CD14-positive monocyte (primary cell): ENCODE results near the gene ANKRD31. TPM values are rescaled to one million over a fixed set of nuclear protein-coding genes. Genes with fewer than 3 reads are reported as not detected.

Experiments
- DNase-seq, 3 donors: peaks; one replicate each; pipeline ENCODE4 v3.0.0-alpha.2; 2011 to 2022
- H2AFZ ChIP-seq: 2 replicates; pipeline ENCODE4 v1.6.0; 2012; ENCODE audit warnings: mild to moderate bottlenecking, low read depth, low read length, inconsistent platforms; ENCODE audit not compliant: insufficient read depth, poor library complexity, severe bottlenecking
- H3K27ac ChIP-seq, 2 donors: 1 replicate in 1 of 2; 2 replicates in 1 of 2; pipeline ENCODE4 v1.5.1; 2012 to 2013; ENCODE audit warnings: low read length in 2 of 2, control low read depth in 1 of 2, inconsistent platforms in 1 of 2, low read depth in 1 of 2, mild to moderate bottlenecking in 1 of 2
- H3K27me3 ChIP-seq, 2 donors: one replicate each; pipeline versions ENCODE4 v1.6.0 to v1.6.1; 2011 to 2013; ENCODE audit warnings: low read length in 2 of 2; ENCODE audit not compliant: control insufficient read depth in 2 of 2, insufficient read depth in 2 of 2
- H3K36me3 ChIP-seq, 2 donors: replicated peaks in 1 of 2; 1 replicate in 1 of 2; 2 replicates in 1 of 2; pipeline versions ENCODE4 v1.5.1 to v1.6.1; 2012 to 2013; ENCODE audit warnings: low read length in 2 of 2, control low read depth in 1 of 2, inconsistent platforms in 1 of 2, mild to moderate bottlenecking in 1 of 2; ENCODE audit not compliant: insufficient read depth in 2 of 2, control insufficient read depth in 1 of 2
- H3K4me1 ChIP-seq, 2 donors: 1 replicate in 1 of 2; 2 replicates in 1 of 2; pipeline versions ENCODE4 v1.5.1 to v1.6.1; 2012 to 2013; ENCODE audit warnings: low read length in 2 of 2, control low read depth in 1 of 2, inconsistent platforms in 1 of 2, mild to moderate bottlenecking in 1 of 2, moderate library complexity in 1 of 2; ENCODE audit not compliant: insufficient read depth in 2 of 2, control insufficient read depth in 1 of 2
- H3K4me2 ChIP-seq: replicated peaks from 2 replicates; pipeline ENCODE3; 2012; ENCODE audit warnings: low read length, moderate library complexity, mild to moderate bottlenecking; ENCODE audit not compliant: poor library complexity, severe bottlenecking; ENCODE audit errors: extremely low read depth
- H3K4me3 ChIP-seq, 3 experiments: fragments of 200-600 bp in 1 of 3; sonication (generic) in 1 of 3; replicated peaks in 1 of 3; 1 replicate in 2 of 3; 2 replicates in 1 of 3; pipeline ENCODE4 v1.5.1; 2011 to 2013; ENCODE audit warnings: low read length in 3 of 3, mild to moderate bottlenecking in 3 of 3, control low read depth in 2 of 3, low read depth in 2 of 3, inconsistent platforms in 1 of 3, moderate library complexity in 1 of 3
- H3K79me2 ChIP-seq: 2 replicates; pipeline ENCODE4 v1.6.0; 2012; ENCODE audit warnings: mild to moderate bottlenecking, control low read depth, inconsistent platforms, low read length, moderate library complexity; ENCODE audit not compliant: insufficient read depth
- H3K9ac ChIP-seq: 2 replicates; pipeline ENCODE4 v1.6.0; 2017; ENCODE audit warnings: low read length, mild to moderate bottlenecking; ENCODE audit not compliant: insufficient read depth, poor library complexity, severe bottlenecking
- H3K9me3 ChIP-seq, 2 donors: replicated peaks in 1 of 2; 1 replicate in 1 of 2; 2 replicates in 1 of 2; pipeline versions ENCODE4 v1.5.1 to v1.6.1; 2012 to 2013; ENCODE audit warnings: low read length in 2 of 2, control low read depth in 1 of 2; ENCODE audit not compliant: control insufficient read depth in 1 of 2, insufficient read depth in 1 of 2
- H4K20me1 ChIP-seq: 2 replicates; pipeline ENCODE4 v1.6.0; 2012; ENCODE audit warnings: mild to moderate bottlenecking, low read length, control low read depth, moderate library complexity; ENCODE audit not compliant: insufficient read depth
- H3K27ac Mint-ChIP-seq, 7 donors: one replicate each; pipeline ENCODE4 v1.8.0; 2020; ENCODE audit warnings: mild to moderate bottlenecking in 7 of 7, mixed read lengths in 7 of 7, moderate library complexity in 6 of 7, inconsistent platforms in 2 of 7
- H3K27me3 Mint-ChIP-seq, 3 donors: one replicate each; pipeline ENCODE4 v1.8.0; 2021 to 2022; ENCODE audit warnings: low read depth in 3 of 3, mild to moderate bottlenecking in 3 of 3, mixed read lengths in 3 of 3, moderate library complexity in 3 of 3, inconsistent platforms in 1 of 3
- H3K36me3 Mint-ChIP-seq, 2 donors: one replicate each; pipeline ENCODE4 v1.8.0; 2020; ENCODE audit warnings: mixed read lengths in 2 of 2, inconsistent platforms in 1 of 2, mild to moderate bottlenecking in 1 of 2
- H3K4me1 Mint-ChIP-seq: one replicate; pipeline ENCODE4 v1.8.0; 2020; ENCODE audit warnings: mild to moderate bottlenecking, mixed read lengths
- H3K4me3 Mint-ChIP-seq, 2 donors: one replicate each; pipeline ENCODE4 v1.8.0; 2020; ENCODE audit warnings: mild to moderate bottlenecking in 2 of 2, mixed read lengths in 2 of 2, moderate library complexity in 1 of 2
- H3K9me3 Mint-ChIP-seq, 7 donors: one replicate each; pipeline ENCODE4 v1.8.0; 2020 to 2022; ENCODE audit warnings: mixed read lengths in 7 of 7, mild to moderate bottlenecking in 6 of 7, moderate library complexity in 6 of 7, inconsistent platforms in 2 of 7
- WGBS: methylation state at CpG from one replicate; pipeline ENCODE4 v1.1.5; 2013; ENCODE audit warnings: missing lambda C conversion rate; ENCODE audit not compliant: insufficient coverage; 5-methylcytosine and 5-hydroxymethylcytosine counted together
- intact Hi-C, 2 donors: fragments of 100-400 bp; cut with micrococcal nuclease; formaldehyde crosslinking; loops; one replicate each; pipeline versions ENCODE4 v1.15.0 to v1.15.1; 2023
- polyA plus RNA-seq, 3 donors: library from polyadenylated mRNA; depleted of rRNA in 1 of 3; unstranded in 2 of 3; stranded (reverse) in 1 of 3; fragments of 300-500 nt in 2 of 3; fragments of >200 nt in 1 of 3; fragmentation: Illumina TruSeq in 2 of 3; gene quantifications; 1 replicate in 2 of 3; 2 replicates in 1 of 3; pipeline ENCODE4 v1.2.3, GENCODE V29; 2012 to 2021
- TF ChIP-seq, protein P1 (sequence below): fragments of 200-600 bp; IDR thresholded peaks from one replicate; pipeline ENCODE4 v1.8.0; 2022; ENCODE audit warnings: antibody characterized with exemption, mild to moderate bottlenecking

ANKRD31 gene
- polyA plus RNA-seq, 3 donors = 0.05 TPM; not detected in 2

DNA sequence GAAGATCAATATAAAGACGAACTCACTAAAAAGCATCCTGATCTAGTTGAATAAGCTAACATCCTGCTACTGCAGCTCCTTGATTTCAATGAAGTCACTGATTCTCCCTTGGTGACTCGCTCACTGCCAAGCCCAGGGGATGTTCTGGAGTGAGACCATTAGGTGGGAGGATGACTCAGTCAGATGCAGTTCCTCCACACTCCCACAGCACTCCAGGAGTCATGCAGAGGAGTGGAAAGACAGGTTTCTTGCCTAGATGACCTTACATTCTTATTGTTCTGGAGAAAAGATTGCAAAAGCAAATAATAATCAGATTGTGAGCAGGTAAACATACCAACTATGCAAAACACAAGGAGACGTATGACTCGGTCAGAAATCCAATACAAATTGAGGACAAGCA is 199.6 kb downstream of the ANKRD31 start:
- TF ChIP-seq, protein P1, sequence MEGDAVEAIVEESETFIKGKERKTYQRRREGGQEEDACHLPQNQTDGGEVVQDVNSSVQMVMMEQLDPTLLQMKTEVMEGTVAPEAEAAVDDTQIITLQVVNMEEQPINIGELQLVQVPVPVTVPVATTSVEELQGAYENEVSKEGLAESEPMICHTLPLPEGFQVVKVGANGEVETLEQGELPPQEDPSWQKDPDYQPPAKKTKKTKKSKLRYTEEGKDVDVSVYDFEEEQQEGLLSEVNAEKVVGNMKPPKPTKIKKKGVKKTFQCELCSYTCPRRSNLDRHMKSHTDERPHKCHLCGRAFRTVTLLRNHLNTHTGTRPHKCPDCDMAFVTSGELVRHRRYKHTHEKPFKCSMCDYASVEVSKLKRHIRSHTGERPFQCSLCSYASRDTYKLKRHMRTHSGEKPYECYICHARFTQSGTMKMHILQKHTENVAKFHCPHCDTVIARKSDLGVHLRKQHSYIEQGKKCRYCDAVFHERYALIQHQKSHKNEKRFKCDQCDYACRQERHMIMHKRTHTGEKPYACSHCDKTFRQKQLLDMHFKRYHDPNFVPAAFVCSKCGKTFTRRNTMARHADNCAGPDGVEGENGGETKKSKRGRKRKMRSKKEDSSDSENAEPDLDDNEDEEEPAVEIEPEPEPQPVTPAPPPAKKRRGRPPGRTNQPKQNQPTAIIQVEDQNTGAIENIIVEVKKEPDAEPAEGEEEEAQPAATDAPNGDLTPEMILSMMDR = no peak
- no peak for DNase-seq
- H3K27me3 Mint-ChIP-seq = peaks cover 1% of the 10 kb centered on the region in 3 donors
- H3K9ac ChIP-seq = no peak overlapping the region
- no CpG with 5 or more reads among the region's 4 CpGs for WGBS
- no peaks in the 10 kb centered on the region for H3K36me3 Mint-ChIP-seq
- H3K27ac ChIP-seq = no peak overlapping the region
- H3K79me2 ChIP-seq = no peaks in the 10 kb centered on the region
- H3K4me1 ChIP-seq = no peaks in the 10 kb centered on the region
- no peaks in the 10 kb centered on the region for H3K36me3 ChIP-seq
- no peaks in the 10 kb centered on the region for H3K9me3 ChIP-seq
- no peaks in the 10 kb centered on the region for H3K4me1 Mint-ChIP-seq
- no peak overlapping the region for H3K4me3 ChIP-seq
- H3K9me3 Mint-ChIP-seq = no peaks in the 10 kb centered on the region
- H2AFZ ChIP-seq = no peak overlapping the region
- H3K4me3 Mint-ChIP-seq = no peak overlapping the region
- no peaks in the 10 kb centered on the region for H4K20me1 ChIP-seq
- no peak overlapping the region for H3K27ac Mint-ChIP-seq
- no peaks in the 10 kb centered on the region for H3K27me3 ChIP-seq
- no peak overlapping the region for H3K4me2 ChIP-seq
- intact Hi-C loops = no loop called here

DNA sequence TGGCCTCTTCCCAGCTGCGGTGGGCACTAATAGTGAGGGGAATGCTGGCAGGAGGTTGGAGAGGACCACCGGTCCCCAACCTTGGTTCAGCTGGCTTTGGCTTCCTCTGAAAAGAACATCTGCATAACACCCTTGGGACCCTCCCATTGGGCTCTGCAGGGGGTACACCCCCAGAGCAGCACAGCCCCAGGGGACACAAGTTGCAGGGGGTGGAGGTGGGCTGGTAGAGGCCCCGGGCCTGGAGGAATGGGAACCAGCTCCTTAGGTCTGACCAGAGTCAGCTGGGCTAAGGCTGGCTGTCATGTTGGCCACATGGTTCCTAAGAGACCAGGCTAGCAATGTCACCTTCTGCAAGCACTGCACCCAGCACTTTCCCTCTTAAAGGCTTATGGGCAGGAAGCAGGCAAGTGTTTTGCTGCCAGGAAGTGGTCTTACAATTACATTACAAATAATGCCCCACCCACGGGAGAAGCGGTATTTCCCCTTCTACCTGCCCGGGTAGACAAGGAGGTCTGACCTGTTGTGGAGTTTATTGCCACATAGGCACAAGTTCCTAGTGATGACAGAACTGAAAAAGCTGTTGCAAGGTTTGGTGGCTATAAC is 202.4 kb downstream of the ANKRD31 start:
- H3K9ac ChIP-seq = no peak overlapping the region
- Mint-ChIP-seq H3K27ac (no peak overlapping the region), H3K27me3 (peaks cover 1 to 3% (median 1%) of the 10 kb centered on the region in 3 donors), H3K4me1 (no peaks in the 10 kb centered on the region), H3K4me3 (no peak overlapping the region), H3K36me3 (no peaks in the 10 kb centered on the region), H3K9me3 (no peaks in the 10 kb centered on the region)
- H3K4me1 ChIP-seq = no peaks in the 10 kb centered on the region
- intact Hi-C loops = no loop called here
- no peaks in the 10 kb centered on the region for H3K9me3 ChIP-seq
- no peaks in the 10 kb centered on the region for H3K79me2 ChIP-seq
- H3K4me2 ChIP-seq = no peak overlapping the region
- H3K36me3 ChIP-seq = no peaks in the 10 kb centered on the region
- no peak overlapping the region for H2AFZ ChIP-seq
- no peaks in the 10 kb centered on the region for H3K27me3 ChIP-seq
- TF ChIP-seq, protein P1 = no peak
- no peaks in the 10 kb centered on the region for H4K20me1 ChIP-seq
- 33% methylated on average over 1 of the region's 6 CpGs for WGBS
- DNase-seq = no peak
- no peak overlapping the region for H3K27ac ChIP-seq
- H3K4me3 ChIP-seq = no peak overlapping the region
